ENCODE data around the gene SPO11.

Gene SPO11

GRCh38 chr20:57291003-57291402, 38.6 kb upstream of the SPO11 start:
- H3K27me3 ChIP-seq (replicated peaks), result peaks cover 25% of the 10 kb centered on the region
- in situ Hi-C loops (cut with HindIII; ENCODE audit: low pct_ligation_motif_present, low sequenced_read_pairs), result no loop called here
- H3K36me3 ChIP-seq (replicated peaks), result no peaks in the 10 kb centered on the region
- peak; percentile 3 for TF ChIP-seq CTCF (IDR thresholded peaks at IDR 0.05; ENCODE audit: low read depth, low read length, missing control alignments)
- no peak for DNase-seq
- H3K4me3 ChIP-seq (ENCODE audit: low read depth, low read length), result no peak overlapping the region
- H3K27ac ChIP-seq, result no peak overlapping the region

GRCh38 chr20:57291694-57292093, 37.9 kb upstream of the SPO11 start:
- DNase-seq, result no peak
- Histone ChIP-seq H3K27me3 (replicated peaks) (peaks cover 21% of the 10 kb centered on the region), H3K27ac (no peak overlapping the region), H3K4me3 (ENCODE audit: low read depth, low read length) (no peak overlapping the region), H3K36me3 (replicated peaks) (no peaks in the 10 kb centered on the region)
- in situ Hi-C loops (cut with HindIII; ENCODE audit: low pct_ligation_motif_present, low sequenced_read_pairs), result no loop called here
- TF ChIP-seq CTCF (IDR thresholded peaks at IDR 0.05; ENCODE audit: low read depth, low read length, missing control alignments), result no peak

- H3K4me3 ChIP-seq (ENCODE audit: low read depth, low read length), result no peak overlapping the region
- in situ Hi-C loops (cut with HindIII; ENCODE audit: low pct_ligation_motif_present, low sequenced_read_pairs), result no loop called here
- no peak for TF ChIP-seq CTCF (IDR thresholded peaks at IDR 0.05; ENCODE audit: low read depth, low read length, missing control alignments)
- no peaks in the 10 kb centered on the region for H3K36me3 ChIP-seq (replicated peaks)
- peaks cover 18% of the 10 kb centered on the region for H3K27me3 ChIP-seq (replicated peaks)
- no peak for DNase-seq
- H3K27ac ChIP-seq, result no peak overlapping the region
These were observed 37.0 kb upstream of the SPO11 start for GRCh38 chr20:57292611-57293010.

GRCh38 chr20:57293995-57294394, 35.6 kb upstream of the SPO11 start:
- Histone ChIP-seq H3K27me3 (replicated peaks) (peaks cover 4% of the 10 kb centered on the region), H3K27ac (no peak overlapping the region), H3K36me3 (replicated peaks) (no peaks in the 10 kb centered on the region), H3K4me3 (ENCODE audit: low read depth, low read length) (no peak overlapping the region)
- in situ Hi-C loops (cut with HindIII; ENCODE audit: low pct_ligation_motif_present, low sequenced_read_pairs), result no loop called here
- TF ChIP-seq CTCF (IDR thresholded peaks at IDR 0.05; ENCODE audit: low read depth, low read length, missing control alignments), result no peak
- no peak for DNase-seq

- Histone ChIP-seq H3K4me3 (ENCODE audit: low read depth, low read length) (no peak overlapping the region), H3K27me3 (replicated peaks) (peaks cover 3% of the 10 kb centered on the region), H3K36me3 (replicated peaks) (no peaks in the 10 kb centered on the region), H3K27ac (no peak overlapping the region)
- no peak for DNase-seq
- TF ChIP-seq CTCF (IDR thresholded peaks at IDR 0.05; ENCODE audit: low read depth, low read length, missing control alignments), result no peak
- in situ Hi-C loops (cut with HindIII; ENCODE audit: low pct_ligation_motif_present, low sequenced_read_pairs), result no loop called here
These were observed 35.1 kb upstream of the SPO11 start for GRCh38 chr20:57294550-57294949.

- H3K36me3 ChIP-seq (replicated peaks), result no peaks in the 10 kb centered on the region
- no peak overlapping the region for H3K27ac ChIP-seq
- peaks cover 2% of the 10 kb centered on the region for H3K27me3 ChIP-seq (replicated peaks)
- no peak overlapping the region for H3K4me3 ChIP-seq (ENCODE audit: low read depth, low read length)
- in situ Hi-C loops (cut with HindIII; ENCODE audit: low pct_ligation_motif_present, low sequenced_read_pairs), result no loop called here
- no peak for DNase-seq
- no peak for TF ChIP-seq CTCF (IDR thresholded peaks at IDR 0.05; ENCODE audit: low read depth, low read length, missing control alignments)
These were observed 31.1 kb upstream of the SPO11 start for GRCh38 chr20:57298457-57298856.

Data from brain microvascular endothelial cell (primary cell).